ENCODE data around the gene RIC8B.

Gene RIC8B

GRCh38 chr12:106889326-106889725 lies 114.8 kb downstream of the RIC8B start:
- Histone ChIP-seq H3K14ac (ENCODE audit: low read length) (no peak overlapping the region), H3K27me3 (ENCODE audit: control insufficient read depth in 3 of 3, insufficient read depth in 3 of 3, low read depth in 1 of 3, low read length in 3 of 3) (no peaks in the 10 kb centered on the region), H3K79me1 (ENCODE audit: low read depth, low read length) (no peaks in the 10 kb centered on the region), H2BK5ac (ENCODE audit: low read length) (no peak overlapping the region), H3K4me2 (ENCODE audit: insufficient read depth, low read length, poor library complexity, severe bottlenecking) (no peak overlapping the region), H2AK5ac (ENCODE audit: low read depth, low read length) (no peak overlapping the region), H4K91ac (ENCODE audit: low read depth, low read length, poor library complexity) (no peak overlapping the region), H3K4me1 (ENCODE audit: control insufficient read depth in 2 of 2, insufficient read depth in 1 of 2, low read depth in 1 of 2, low read length in 2 of 2) (peaks cover 0 to 11% of the 10 kb centered on the region in 2 donors), H4K8ac (ENCODE audit: low read depth, low read length) (no peak overlapping the region), H2BK15ac (ENCODE audit: low read length) (no peak overlapping the region), H3K4ac (ENCODE audit: low read length) (no peak overlapping the region), H3K18ac (ENCODE audit: low read length) (no peak overlapping the region), H3K36me3 (replicated peaks in 1 of 2; ENCODE audit: control insufficient read depth in 2 of 2, insufficient read depth in 2 of 2, low read length in 2 of 2) (peaks cover 5 to 56% of the 10 kb centered on the region in 2 donors), H3K27ac (replicated peaks; ENCODE audit: low read length) (no peak overlapping the region), H2BK120ac (ENCODE audit: low read depth, low read length) (no peak overlapping the region), H3K23ac (ENCODE audit: low read depth, low read length, poor library complexity) (no peak overlapping the region), H2AFZ (ENCODE audit: low read length) (no peak overlapping the region), H3K4me3 (ENCODE audit: low read length in 2 of 2) (no peak overlapping the region), H3K9me3 (replicated peaks in 1 of 2; ENCODE audit: control insufficient read depth in 2 of 2, insufficient read depth in 1 of 2, low read depth in 1 of 2, low read length in 2 of 2) (no peaks in the 10 kb centered on the region), H3K9ac (ENCODE audit: low read depth, low read length, poor library complexity) (no peak overlapping the region), H2BK12ac (ENCODE audit: low read length) (no peak overlapping the region)
- no CpG with 5 or more reads among the region's 6 CpGs for WGBS, 2 donors (ENCODE audit: extremely low coverage in 2 of 2, insufficient read length in 2 of 2, insufficient replicate concordance in 1 of 2)
- DNase-seq (ENCODE audit: low spot score), result no peak

GRCh38 chr12:106889950-106890626 lies 115.6 kb downstream of the RIC8B start:
- Histone ChIP-seq H2AFZ (ENCODE audit: low read length) (no peak overlapping the region), H3K4me1 (ENCODE audit: control insufficient read depth in 2 of 2, insufficient read depth in 1 of 2, low read depth in 1 of 2, low read length in 2 of 2) (peaks cover 0 to 7% of the 10 kb centered on the region in 2 donors), H3K4me2 (ENCODE audit: insufficient read depth, low read length, poor library complexity, severe bottlenecking) (no peak overlapping the region), H2BK120ac (ENCODE audit: low read depth, low read length) (no peak overlapping the region), H3K27me3 (ENCODE audit: control insufficient read depth in 3 of 3, insufficient read depth in 3 of 3, low read depth in 1 of 3, low read length in 3 of 3) (no peaks in the 10 kb centered on the region), H3K9me3 (replicated peaks in 1 of 2; ENCODE audit: control insufficient read depth in 2 of 2, insufficient read depth in 1 of 2, low read depth in 1 of 2, low read length in 2 of 2) (no peaks in the 10 kb centered on the region), H3K36me3 (replicated peaks in 1 of 2; ENCODE audit: control insufficient read depth in 2 of 2, insufficient read depth in 2 of 2, low read length in 2 of 2) (peaks cover 5 to 49% of the 10 kb centered on the region in 2 donors), H4K91ac (ENCODE audit: low read depth, low read length, poor library complexity) (no peak overlapping the region), H2AK5ac (ENCODE audit: low read depth, low read length) (no peak overlapping the region), H3K23ac (ENCODE audit: low read depth, low read length, poor library complexity) (no peak overlapping the region), H3K4ac (ENCODE audit: low read length) (no peak overlapping the region), H3K9ac (ENCODE audit: low read depth, low read length, poor library complexity) (no peak overlapping the region), H4K8ac (ENCODE audit: low read depth, low read length) (no peak overlapping the region), H3K18ac (ENCODE audit: low read length) (no peak overlapping the region), H2BK12ac (ENCODE audit: low read length) (no peak overlapping the region), H3K14ac (ENCODE audit: low read length) (no peak overlapping the region), H2BK5ac (ENCODE audit: low read length) (no peak overlapping the region), H3K27ac (replicated peaks; ENCODE audit: low read length) (no peak overlapping the region), H3K4me3 (ENCODE audit: low read length in 2 of 2) (no peak overlapping the region), H2BK15ac (ENCODE audit: low read length) (no peak overlapping the region), H3K79me1 (ENCODE audit: low read depth, low read length) (no peaks in the 10 kb centered on the region)
- no peak for DNase-seq (ENCODE audit: low spot score)
- no CpG with 5 or more reads among the region's 4 CpGs for WGBS, 2 donors (ENCODE audit: extremely low coverage in 2 of 2, insufficient read length in 2 of 2, insufficient replicate concordance in 1 of 2)

GRCh38 chr12:106892075-106892474 lies 117.6 kb downstream of the RIC8B start:
- WGBS, 2 donors (ENCODE audit: extremely low coverage in 2 of 2, insufficient read length in 2 of 2, insufficient replicate concordance in 1 of 2), result no CpG with 5 or more reads among the region's 1 CpG
- no peak overlapping the region for H3K27ac ChIP-seq (replicated peaks; ENCODE audit: low read length)
- no peak overlapping the region for H4K8ac ChIP-seq (ENCODE audit: low read depth, low read length)
- H3K4me1 ChIP-seq (ENCODE audit: control insufficient read depth in 2 of 2, insufficient read depth in 1 of 2, low read depth in 1 of 2, low read length in 2 of 2), result peaks cover 0 to under 1% of the 10 kb centered on the region in 2 donors
- no peak overlapping the region for H3K4ac ChIP-seq (ENCODE audit: low read length)
- H2AFZ ChIP-seq (ENCODE audit: low read length), result no peak overlapping the region
- no peaks in the 10 kb centered on the region for H3K9me3 ChIP-seq (replicated peaks in 1 of 2; ENCODE audit: control insufficient read depth in 2 of 2, insufficient read depth in 1 of 2, low read depth in 1 of 2, low read length in 2 of 2)
- no peak overlapping the region for H3K4me2 ChIP-seq (ENCODE audit: insufficient read depth, low read length, poor library complexity, severe bottlenecking)
- H3K4me3 ChIP-seq (ENCODE audit: low read length in 2 of 2), result no peak overlapping the region
- no peak overlapping the region for H2AK5ac ChIP-seq (ENCODE audit: low read depth, low read length)
- H3K23ac ChIP-seq (ENCODE audit: low read depth, low read length, poor library complexity), result no peak overlapping the region
- H2BK120ac ChIP-seq (ENCODE audit: low read depth, low read length), result no peak overlapping the region
- H3K36me3 ChIP-seq (replicated peaks in 1 of 2; ENCODE audit: control insufficient read depth in 2 of 2, insufficient read depth in 2 of 2, low read length in 2 of 2), result peaks cover 2 to 30% of the 10 kb centered on the region in 2 donors
- no peak overlapping the region for H2BK15ac ChIP-seq (ENCODE audit: low read length)
- no peaks in the 10 kb centered on the region for H3K27me3 ChIP-seq (ENCODE audit: control insufficient read depth in 3 of 3, insufficient read depth in 3 of 3, low read depth in 1 of 3, low read length in 3 of 3)
- no peak for DNase-seq (ENCODE audit: low spot score)
- H3K14ac ChIP-seq (ENCODE audit: low read length), result no peak overlapping the region
- H2BK5ac ChIP-seq (ENCODE audit: low read length), result no peak overlapping the region
- no peak overlapping the region for H2BK12ac ChIP-seq (ENCODE audit: low read length)
- H3K18ac ChIP-seq (ENCODE audit: low read length), result no peak overlapping the region
- H4K91ac ChIP-seq (ENCODE audit: low read depth, low read length, poor library complexity), result no peak overlapping the region
- H3K79me1 ChIP-seq (ENCODE audit: low read depth, low read length), result no peaks in the 10 kb centered on the region
- H3K9ac ChIP-seq (ENCODE audit: low read depth, low read length, poor library complexity), result no peak overlapping the region

GRCh38 chr12:106893451-106893850 lies 119.0 kb downstream of the RIC8B start:
- no peak overlapping the region for H3K4me3 ChIP-seq (ENCODE audit: low read length in 2 of 2)
- no peak overlapping the region for H3K9ac ChIP-seq (ENCODE audit: low read depth, low read length, poor library complexity)
- no peak overlapping the region for H4K91ac ChIP-seq (ENCODE audit: low read depth, low read length, poor library complexity)
- H3K14ac ChIP-seq (ENCODE audit: low read length), result no peak overlapping the region
- H2BK120ac ChIP-seq (ENCODE audit: low read depth, low read length), result no peak overlapping the region
- H2AK5ac ChIP-seq (ENCODE audit: low read depth, low read length), result no peak overlapping the region
- WGBS, 2 donors (ENCODE audit: extremely low coverage in 2 of 2, insufficient read length in 2 of 2, insufficient replicate concordance in 1 of 2), result no CpG with 5 or more reads among the region's 8 CpGs
- H2BK15ac ChIP-seq (ENCODE audit: low read length), result no peak overlapping the region
- H3K79me1 ChIP-seq (ENCODE audit: low read depth, low read length), result no peaks in the 10 kb centered on the region
- no peak overlapping the region for H3K23ac ChIP-seq (ENCODE audit: low read depth, low read length, poor library complexity)
- H2BK12ac ChIP-seq (ENCODE audit: low read length), result no peak overlapping the region
- H3K4ac ChIP-seq (ENCODE audit: low read length), result no peak overlapping the region
- H4K8ac ChIP-seq (ENCODE audit: low read depth, low read length), result no peak overlapping the region
- no peak overlapping the region for H3K18ac ChIP-seq (ENCODE audit: low read length)
- H3K4me1 ChIP-seq (ENCODE audit: control insufficient read depth in 2 of 2, insufficient read depth in 1 of 2, low read depth in 1 of 2, low read length in 2 of 2), result peaks cover 0 to 14% of the 10 kb centered on the region in 2 donors
- H2AFZ ChIP-seq (ENCODE audit: low read length), result no peak overlapping the region
- H3K9me3 ChIP-seq (replicated peaks in 1 of 2; ENCODE audit: control insufficient read depth in 2 of 2, insufficient read depth in 1 of 2, low read depth in 1 of 2, low read length in 2 of 2), result no peaks in the 10 kb centered on the region
- DNase-seq (ENCODE audit: low spot score), result no peak
- H3K36me3 ChIP-seq (replicated peaks in 1 of 2; ENCODE audit: control insufficient read depth in 2 of 2, insufficient read depth in 2 of 2, low read length in 2 of 2), result peaks cover 0 to 16% of the 10 kb centered on the region in 2 donors
- no peak overlapping the region for H2BK5ac ChIP-seq (ENCODE audit: low read length)
- no peak overlapping the region for H3K27ac ChIP-seq (replicated peaks; ENCODE audit: low read length)
- H3K27me3 ChIP-seq (ENCODE audit: control insufficient read depth in 3 of 3, insufficient read depth in 3 of 3, low read depth in 1 of 3, low read length in 3 of 3), result no peaks in the 10 kb centered on the region
- H3K4me2 ChIP-seq (ENCODE audit: insufficient read depth, low read length, poor library complexity, severe bottlenecking), result no peak overlapping the region
